ENCODE data around the gene CFAP45. TPM values are rescaled to one million over a fixed set of nuclear protein-coding genes. Genes with fewer than 3 reads are reported as not detected.

CFAP45 gene
- total RNA-seq, 1 experiment from 2014 or later, result 3.6 TPM

- Histone ChIP-seq H3K9me3 (ENCODE audit: low read depth, low read length, poor library complexity, severe bottlenecking) (no peaks in the 10 kb centered on the region), H3K27ac (ENCODE audit: low read depth, low read length, poor library complexity, severe bottlenecking) (no peak overlapping the region), H3K4me1 (ENCODE audit: insufficient read depth, low read length, poor library complexity, severe bottlenecking) (peaks cover under 1% of the 10 kb centered on the region), H3K36me3 (ENCODE audit: insufficient read depth, low read length, poor library complexity, severe bottlenecking) (no peaks in the 10 kb centered on the region), H3K27me3 (replicated peaks; ENCODE audit: insufficient read depth, low read depth, low read length, poor library complexity) (no peaks in the 10 kb centered on the region), H3K4me3 (ENCODE audit: low read depth, low read length, poor library complexity, severe bottlenecking) (no peak overlapping the region)
- CTCF ChIA-PET, result interaction anchor here (1.3 kb wide), 1 partner anchor 68 kb away, joined by 4 read pairs; no protein-coding TSS in a partner anchor
- no peak for DNase-seq (ENCODE audit: low spot score)
- no TSS peak for BruUV-seq (replicated peaks)
- intact Hi-C loops (cut with micrococcal nuclease; ENCODE audit: unreplicated experiment), result loop anchor here (5.0 kb wide), 1 partner anchor 138 kb away; no protein-coding TSS in a partner anchor
- TF ChIP-seq CTCF (conservative IDR thresholded peaks at IDR 0.05; ENCODE audit: low read depth, low read length), result no peak
- POLR2A ChIA-PET (ENCODE audit: low non-redundant PET), result no interaction called here
Observed at GRCh38 chr1:159939678-159940002, 39.7 kb upstream of the CFAP45 start.

- no peak for DNase-seq (ENCODE audit: low spot score)
- Histone ChIP-seq H3K9me3 (ENCODE audit: low read depth, low read length, poor library complexity, severe bottlenecking) (no peaks in the 10 kb centered on the region), H3K27me3 (replicated peaks; ENCODE audit: insufficient read depth, low read depth, low read length, poor library complexity) (no peaks in the 10 kb centered on the region), H3K4me3 (ENCODE audit: low read depth, low read length, poor library complexity, severe bottlenecking) (no peak overlapping the region), H3K36me3 (ENCODE audit: insufficient read depth, low read length, poor library complexity, severe bottlenecking) (no peaks in the 10 kb centered on the region), H3K4me1 (ENCODE audit: insufficient read depth, low read length, poor library complexity, severe bottlenecking) (no peaks in the 10 kb centered on the region), H3K27ac (ENCODE audit: low read depth, low read length, poor library complexity, severe bottlenecking) (no peak overlapping the region)
- CTCF ChIA-PET, result interaction anchor here (1.3 to 2.0 kb wide), 2 partner anchors 68 to 69 kb away, joined by 4 to 7 read pairs; no protein-coding TSS in a partner anchor
- TF ChIP-seq EZH2 (IDR thresholded peaks at IDR 0.05; ENCODE audit: borderline replicate concordance, low read depth, low read length, poor library complexity, severe bottlenecking), result no peak
- TF ChIP-seq CTCF (conservative IDR thresholded peaks at IDR 0.05; ENCODE audit: low read depth, low read length), result no peak
- intact Hi-C loops (cut with micrococcal nuclease; ENCODE audit: unreplicated experiment), result loop anchor here (5.0 kb wide), 1 partner anchor 138 kb away; no protein-coding TSS in a partner anchor
- no TSS peak for BruUV-seq (replicated peaks)
- POLR2A ChIA-PET (ENCODE audit: low non-redundant PET), result no interaction called here
Observed at GRCh38 chr1:159938905-159939677, 39.1 kb upstream of the CFAP45 start.

GRCh38 chr1:159938211-159938852 is 38.4 kb upstream of the CFAP45 start:
- Histone ChIP-seq H3K9me3 (ENCODE audit: low read depth, low read length, poor library complexity, severe bottlenecking) (no peaks in the 10 kb centered on the region), H3K27ac (ENCODE audit: low read depth, low read length, poor library complexity, severe bottlenecking) (no peak overlapping the region), H3K4me3 (ENCODE audit: low read depth, low read length, poor library complexity, severe bottlenecking) (no peak overlapping the region), H3K4me1 (ENCODE audit: insufficient read depth, low read length, poor library complexity, severe bottlenecking) (no peaks in the 10 kb centered on the region), H3K27me3 (replicated peaks; ENCODE audit: insufficient read depth, low read depth, low read length, poor library complexity) (no peaks in the 10 kb centered on the region), H3K36me3 (ENCODE audit: insufficient read depth, low read length, poor library complexity, severe bottlenecking) (no peaks in the 10 kb centered on the region)
- BruUV-seq (replicated peaks), result no TSS peak
- DNase-seq (ENCODE audit: low spot score), result no peak
- intact Hi-C loops (cut with micrococcal nuclease; ENCODE audit: unreplicated experiment), result loop anchor here (5.0 kb wide), 1 partner anchor 139 kb away; no protein-coding TSS in a partner anchor
- CTCF ChIA-PET, result interaction anchor here (2.0 kb wide), 1 partner anchor 69 kb away, joined by 7 read pairs; no protein-coding TSS in a partner anchor
- POLR2A ChIA-PET (ENCODE audit: low non-redundant PET), result no interaction called here
- no peak for TF ChIP-seq CTCF (conservative IDR thresholded peaks at IDR 0.05; ENCODE audit: low read depth, low read length)
- TF ChIP-seq EZH2 (IDR thresholded peaks at IDR 0.05; ENCODE audit: borderline replicate concordance, low read depth, low read length, poor library complexity, severe bottlenecking), result no peak
